ENCODE results near the gene ZIC5. TPM values are rescaled to one million over a fixed set of nuclear protein-coding genes. Genes with fewer than 3 reads are reported as not detected.

Gene ZIC5
- total RNA-seq, 2 donors from 2014 or later: not detected

DNA sequence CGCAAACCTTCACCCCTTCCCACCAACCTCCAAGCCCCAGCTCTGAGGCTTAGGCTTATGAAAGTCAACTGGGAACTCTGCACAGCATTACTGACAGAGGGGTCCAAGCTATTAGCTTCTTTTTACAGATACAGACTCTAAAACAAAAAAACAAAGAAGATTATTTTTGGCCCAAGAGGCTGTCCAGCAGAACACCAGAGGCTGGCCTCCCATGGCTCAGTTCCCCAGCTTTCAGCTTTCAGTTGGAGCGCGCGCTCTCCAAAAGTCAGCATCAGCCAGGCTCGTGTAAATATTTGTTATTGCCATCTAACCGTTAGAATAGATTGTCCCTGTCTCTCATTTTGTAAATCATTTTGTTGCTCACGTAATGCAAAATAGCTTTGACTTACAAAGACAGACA is 58.4 kb downstream of the ZIC5 start:
- intact Hi-C loops (cut with DNase I, micrococcal nuclease): no loop called here
- DNase-seq (no peak), ATAC-seq (no peak)

Other genes starting within 250 kb of the ZIC5 start
- gene ZIC2, start 10.0 kb upstream of the ZIC5 start, total RNA-seq: under 1 TPM; 0.08 to 0.27 TPM
- 10 to 100 TPM; 84.1 to 99.1 TPM for gene PCCA, start 117.3 kb upstream of the ZIC5 start, total RNA-seq

All from left colon (tissue), 2 donors.